Right lobe of liver (tissue), 4 donors: ENCODE data around the gene HAX1.

ENCODE experiments used
- POLR2A ChIP-seq: fragments of 450-650 bp; IDR thresholded peaks from one replicate; pipeline ENCODE4 v1.6.1; 2017; ENCODE audit warnings: antibody characterized with exemption, mild to moderate bottlenecking
- TF ChIP-seq, protein P1 (sequence below), 4 donors: fragments of 200-600 bp in 3 of 4; fragments of 450-650 bp in 1 of 4; IDR thresholded peaks; one replicate each; pipeline versions ENCODE4 v1.5.1 to v1.8.0; 2016 to 2022; ENCODE audit warnings: antibody characterized with exemption in 4 of 4, mild to moderate bottlenecking in 2 of 4
- donor health status: DM: no; HTN: no; CAD: no.
- donor health status: DM: no; HTN: no; CAD: no.
- donor health status: DM: no; HTN: yes; CAD: no.

GRCh38 chr1:154239491-154239890, 32.9 kb upstream of the HAX1 start:
- no peak for TF ChIP-seq POLR2A
- TF ChIP-seq, protein P1, sequence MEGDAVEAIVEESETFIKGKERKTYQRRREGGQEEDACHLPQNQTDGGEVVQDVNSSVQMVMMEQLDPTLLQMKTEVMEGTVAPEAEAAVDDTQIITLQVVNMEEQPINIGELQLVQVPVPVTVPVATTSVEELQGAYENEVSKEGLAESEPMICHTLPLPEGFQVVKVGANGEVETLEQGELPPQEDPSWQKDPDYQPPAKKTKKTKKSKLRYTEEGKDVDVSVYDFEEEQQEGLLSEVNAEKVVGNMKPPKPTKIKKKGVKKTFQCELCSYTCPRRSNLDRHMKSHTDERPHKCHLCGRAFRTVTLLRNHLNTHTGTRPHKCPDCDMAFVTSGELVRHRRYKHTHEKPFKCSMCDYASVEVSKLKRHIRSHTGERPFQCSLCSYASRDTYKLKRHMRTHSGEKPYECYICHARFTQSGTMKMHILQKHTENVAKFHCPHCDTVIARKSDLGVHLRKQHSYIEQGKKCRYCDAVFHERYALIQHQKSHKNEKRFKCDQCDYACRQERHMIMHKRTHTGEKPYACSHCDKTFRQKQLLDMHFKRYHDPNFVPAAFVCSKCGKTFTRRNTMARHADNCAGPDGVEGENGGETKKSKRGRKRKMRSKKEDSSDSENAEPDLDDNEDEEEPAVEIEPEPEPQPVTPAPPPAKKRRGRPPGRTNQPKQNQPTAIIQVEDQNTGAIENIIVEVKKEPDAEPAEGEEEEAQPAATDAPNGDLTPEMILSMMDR (IDR thresholded peaks at IDR 0.05) = no peak
